ENCODE results near the gene PRKCQ.

PRKCQ gene

DNA sequence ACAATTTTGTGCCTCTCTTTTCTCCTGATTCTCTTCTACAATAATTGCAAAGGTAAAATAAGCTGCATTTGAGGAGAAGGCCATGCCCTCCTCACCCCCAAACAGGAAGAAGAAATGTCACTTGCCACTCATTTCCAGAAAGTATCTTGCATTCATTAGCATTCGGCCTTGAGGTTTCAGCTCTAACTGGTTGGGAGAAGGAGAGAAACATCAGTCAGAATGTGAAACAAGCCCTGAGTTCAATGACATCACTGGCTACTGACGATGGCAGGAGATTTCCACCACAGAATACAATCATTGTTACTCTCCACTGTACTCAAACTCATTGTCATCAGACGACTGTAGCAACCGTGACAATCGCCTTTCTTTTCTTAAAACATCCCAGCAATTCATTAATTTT lies 72.8 kb downstream of the PRKCQ start:
- H3K9me3 ChIP-seq (replicated peaks; ENCODE audit: insufficient read depth, low read length), result no peaks in the 10 kb centered on the region
- no peak overlapping the region for H2AFZ ChIP-seq (ENCODE audit: low read length)
- H3K27me3 ChIP-seq (replicated peaks; ENCODE audit: insufficient read depth, low read length), result no peaks in the 10 kb centered on the region
- H3K4me1 ChIP-seq (ENCODE audit: low read length), result no peaks in the 10 kb centered on the region
- H3K36me3 ChIP-seq (replicated peaks; ENCODE audit: insufficient read depth, low read length), result no peaks in the 10 kb centered on the region
- TF ChIP-seq EZH2phosphoT487 (IDR thresholded peaks at IDR 0.05; ENCODE audit: low read length) (no peak), CTCF (IDR thresholded peaks at IDR 0.05; ENCODE audit: low read length) (no peak), EZH2 (optimal IDR thresholded peaks at IDR 0.05; ENCODE audit: low read depth, low read length) (no peak)
- H4K20me1 ChIP-seq (ENCODE audit: insufficient read depth, low read length), result no peaks in the 10 kb centered on the region
- no peak overlapping the region for H3K27ac ChIP-seq (ENCODE audit: low read length)
- H3F3A ChIP-seq (ENCODE audit: insufficient read depth, low read length), result no peaks in the 10 kb centered on the region
- no peaks in the 10 kb centered on the region for H3K9me2 ChIP-seq (replicated peaks; ENCODE audit: insufficient read depth, low read length)
- no peak overlapping the region for H3K4me2 ChIP-seq (ENCODE audit: low read depth, low read length)
- no peaks in the 10 kb centered on the region for H3K79me2 ChIP-seq (ENCODE audit: low read length)
- DNase-seq, result no peak
- no peak overlapping the region for H3K4me3 ChIP-seq (ENCODE audit: low read length)
- H3K9ac ChIP-seq (ENCODE audit: low read length), result no peak overlapping the region

DNA sequence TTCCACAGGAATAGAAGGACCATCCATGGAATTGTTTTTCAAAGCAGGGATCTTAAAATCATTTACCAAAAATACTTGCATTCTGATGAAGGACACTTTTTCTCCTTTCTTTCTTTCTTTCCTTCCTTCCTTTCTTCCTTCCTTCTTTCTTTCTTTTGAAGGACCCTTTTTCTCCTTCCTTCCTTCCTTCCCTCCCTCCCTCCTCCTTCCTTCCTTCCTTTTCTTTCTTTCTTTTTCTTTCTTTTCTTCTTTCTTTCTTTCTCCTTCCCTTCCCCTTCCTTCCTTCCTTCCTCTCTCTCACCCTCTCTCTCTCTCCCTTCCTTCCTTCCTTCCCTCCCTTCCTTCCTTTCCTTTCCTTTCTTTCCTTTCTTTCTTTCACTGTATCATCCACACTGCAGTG lies 74.8 kb downstream of the PRKCQ start:
- H4K20me1 ChIP-seq (ENCODE audit: insufficient read depth, low read length), result no peaks in the 10 kb centered on the region
- H3F3A ChIP-seq (ENCODE audit: insufficient read depth, low read length), result no peaks in the 10 kb centered on the region
- H3K4me2 ChIP-seq (ENCODE audit: low read depth, low read length), result no peak overlapping the region
- H3K4me3 ChIP-seq (ENCODE audit: low read length), result no peak overlapping the region
- no peaks in the 10 kb centered on the region for H3K27me3 ChIP-seq (replicated peaks; ENCODE audit: insufficient read depth, low read length)
- no peak overlapping the region for H2AFZ ChIP-seq (ENCODE audit: low read length)
- H3K9me2 ChIP-seq (replicated peaks; ENCODE audit: insufficient read depth, low read length), result no peaks in the 10 kb centered on the region
- H3K36me3 ChIP-seq (replicated peaks; ENCODE audit: insufficient read depth, low read length), result no peaks in the 10 kb centered on the region
- H3K27ac ChIP-seq (ENCODE audit: low read length), result no peak overlapping the region
- H3K79me2 ChIP-seq (ENCODE audit: low read length), result no peaks in the 10 kb centered on the region
- H3K4me1 ChIP-seq (ENCODE audit: low read length), result no peaks in the 10 kb centered on the region
- no peak for DNase-seq
- no peak for TF ChIP-seq EZH2phosphoT487 (IDR thresholded peaks at IDR 0.05; ENCODE audit: low read length)
- H3K9ac ChIP-seq (ENCODE audit: low read length), result no peak overlapping the region
- no peaks in the 10 kb centered on the region for H3K9me3 ChIP-seq (replicated peaks; ENCODE audit: insufficient read depth, low read length)

DNA sequence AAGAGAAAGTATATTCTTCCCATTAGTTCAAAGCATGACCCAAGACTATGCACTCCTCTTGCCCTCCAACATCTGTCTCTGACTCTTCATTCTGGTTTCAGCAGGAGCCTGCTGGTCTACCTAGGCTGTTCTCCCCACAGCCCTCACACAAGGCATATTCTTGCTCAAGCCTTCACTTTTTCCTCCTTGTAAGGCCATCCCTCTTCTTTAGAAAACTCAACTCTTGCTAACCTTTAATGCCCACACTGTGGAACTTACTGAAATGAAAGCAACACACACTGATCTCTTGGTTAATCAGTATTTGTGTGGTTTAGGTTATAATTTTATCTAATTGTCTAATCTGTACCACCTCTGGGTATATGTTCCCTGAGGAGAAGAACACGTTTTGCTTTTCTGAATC lies 75.8 kb downstream of the PRKCQ start:
- H3K36me3 ChIP-seq (replicated peaks; ENCODE audit: insufficient read depth, low read length), result no peaks in the 10 kb centered on the region
- H3K4me2 ChIP-seq (ENCODE audit: low read depth, low read length), result no peak overlapping the region

More for the DNA sequence above, 75.8 kb downstream of the PRKCQ start:
- H3K4me3 ChIP-seq (ENCODE audit: low read length), result no peak overlapping the region
- no peaks in the 10 kb centered on the region for H3K79me2 ChIP-seq (ENCODE audit: low read length)
- no peak overlapping the region for H2AFZ ChIP-seq (ENCODE audit: low read length)
- no peaks in the 10 kb centered on the region for H3F3A ChIP-seq (ENCODE audit: insufficient read depth, low read length)
- no peaks in the 10 kb centered on the region for H4K20me1 ChIP-seq (ENCODE audit: insufficient read depth, low read length)
- no peaks in the 10 kb centered on the region for H3K27me3 ChIP-seq (replicated peaks; ENCODE audit: insufficient read depth, low read length)
- H3K9ac ChIP-seq (ENCODE audit: low read length), result no peak overlapping the region
- DNase-seq, result no peak
- H3K4me1 ChIP-seq (ENCODE audit: low read length), result no peaks in the 10 kb centered on the region
- TF ChIP-seq EZH2 (optimal IDR thresholded peaks at IDR 0.05; ENCODE audit: low read depth, low read length), result no peak
- no peak for TF ChIP-seq CTCF (IDR thresholded peaks at IDR 0.05; ENCODE audit: low read length)
- no peak for TF ChIP-seq EZH2phosphoT487 (IDR thresholded peaks at IDR 0.05; ENCODE audit: low read length)
- H3K9me3 ChIP-seq (replicated peaks; ENCODE audit: insufficient read depth, low read length), result no peaks in the 10 kb centered on the region
- no peak overlapping the region for H3K27ac ChIP-seq (ENCODE audit: low read length)
- H3K9me2 ChIP-seq (replicated peaks; ENCODE audit: insufficient read depth, low read length), result no peaks in the 10 kb centered on the region

All from MM.1S (cell line).